Aorta (tissue), 5 donors: ENCODE measurements around the gene NLRP14. TPM values are rescaled to one million over a fixed set of nuclear protein-coding genes. Genes with fewer than 3 reads are reported as not detected.

Experiments
- ATAC-seq: fragments of 200-7000 bp; cut with Tn5 transposase; one replicate; pipeline ENCODE4 v1.9.1; 2022; ENCODE audit warnings: moderate library complexity; ENCODE audit not compliant: low FRiP score
- DNase-seq, 2 donors: peaks; one replicate each; pipeline ENCODE4 v3.0.0-alpha.2; 2020
- H3K27ac ChIP-seq, 2 donors: one replicate each; pipeline ENCODE4 v1.5.1; 2013; ENCODE audit warnings: low read length in 2 of 2, mild to moderate bottlenecking in 2 of 2, moderate library complexity in 2 of 2, control low read depth in 1 of 2, inconsistent platforms in 1 of 2, low read depth in 1 of 2
- H3K27me3 ChIP-seq, 2 donors: one replicate each; pipeline ENCODE4 v1.6.1; 2013; ENCODE audit warnings: control low read depth in 1 of 2, low read length in 1 of 2, mild to moderate bottlenecking in 1 of 2, moderate library complexity in 1 of 2; ENCODE audit not compliant: insufficient read depth in 2 of 2, control insufficient read depth in 1 of 2
- H3K36me3 ChIP-seq, 2 donors: one replicate each; pipeline ENCODE4 v1.6.1; 2013; ENCODE audit warnings: control low read depth in 1 of 2, low read length in 1 of 2, mild to moderate bottlenecking in 1 of 2; ENCODE audit not compliant: insufficient read depth in 2 of 2, control insufficient read depth in 1 of 2
- H3K4me1 ChIP-seq, 2 donors: one replicate each; pipeline ENCODE4 v1.6.1; 2013; ENCODE audit warnings: low read length in 2 of 2, control low read depth in 1 of 2, mild to moderate bottlenecking in 1 of 2, moderate library complexity in 1 of 2; ENCODE audit not compliant: insufficient read depth in 2 of 2, control insufficient read depth in 1 of 2
- H3K4me3 ChIP-seq, 2 donors: one replicate each; pipeline ENCODE4 v1.5.1; 2013; ENCODE audit warnings: low read length in 2 of 2, control low read depth in 1 of 2, mild to moderate bottlenecking in 1 of 2
- H3K9me3 ChIP-seq: one replicate; pipeline ENCODE4 v1.6.1; 2013; ENCODE audit warnings: mild to moderate bottlenecking, low read length; ENCODE audit not compliant: control insufficient read depth
- WGBS, 2 donors: extraction: QIAGEN DNeasy Blood & Tissue Kit; methylation state at CpG; one replicate each; pipeline ENCODE4 v1.1.7; 2013; 5-methylcytosine and 5-hydroxymethylcytosine counted together
- intact Hi-C, 2 donors: fragments of 100-400 bp; cut with DNase I; formaldehyde crosslinking; loops; one replicate each; pipeline versions ENCODE4 v1.14.2 to v1.15.0; 2022
- polyA plus RNA-seq, 2 donors: library from polyadenylated mRNA; stranded (reverse); fragments of 200-250 nt; gene quantifications; one replicate each; pipeline ENCODE4 v1.2.3, GENCODE V29; 2013
- total RNA-seq, 2 donors: library from RNA; stranded (reverse); fragmentation: NEBNext Ultra II Directional; extraction: Animal tissue kit (Norgen Biotek cat#: 25700); gene quantifications; one replicate each; pipeline ENCODE4 v1.2.1, GENCODE V29; 2021
- donor health status: healthy with polysubstance abuse.
- donor health status: Bipolar disorder and iron deficiency.
- donor health status: DM: no; HTN: no; CAD: no.
- donor health status: DM: no; HTN: no; CAD: no.
- donor health status: DM: yes; HTN: yes; CAD: no.

NLRP14 gene
- total and polyA plus RNA-seq, 4 donors, result 0.05 to 0.10 TPM; not detected in 2

GRCh38 chr11:7115780-7116179, 95.5 kb downstream of the NLRP14 start:
- Histone ChIP-seq H3K9me3 (no peaks in the 10 kb centered on the region), H3K27ac (no peak overlapping the region), H3K27me3 (peaks cover 0 to 1% of the 10 kb centered on the region in 2 donors), H3K4me3 (no peak overlapping the region), H3K4me1 (no peaks in the 10 kb centered on the region), H3K36me3 (no peaks in the 10 kb centered on the region)
- no peak for ATAC-seq
- no peak for DNase-seq
- WGBS, 2 donors, result 19 to 28% methylated on average over 1 of the region's 1 CpG
- intact Hi-C loops, result no loop called here

- intact Hi-C loops, result no loop called here
- Histone ChIP-seq H3K36me3 (no peaks in the 10 kb centered on the region), H3K27ac (no peak overlapping the region), H3K4me3 (no peak overlapping the region), H3K4me1 (no peaks in the 10 kb centered on the region), H3K27me3 (peaks cover 0 to 1% of the 10 kb centered on the region in 2 donors), H3K9me3 (no peaks in the 10 kb centered on the region)
- WGBS, 2 donors, result 91 to 92% methylated on average over 3 of the region's 3 CpGs
- no peak for ATAC-seq
- DNase-seq, result no peak
Measured at GRCh38 chr11:7116370-7116769, 96.1 kb downstream of the NLRP14 start.

Other genes with a start within 250 kb of the NLRP14 start
- under 1 TPM in 1 of 2 donors, not detected in 1; 0.10 TPM for gene OR2AG2, start 248.5 kb upstream of the NLRP14 start, total RNA-seq
- not detected for gene OR2AG2, start 248.5 kb upstream of the NLRP14 start, polyA plus RNA-seq
- not detected for gene OR2AG1, start 237.5 kb upstream of the NLRP14 start, total RNA-seq
- not detected for gene OR2AG1, start 237.5 kb upstream of the NLRP14 start, polyA plus RNA-seq
- under 1 TPM in 1 of 2 donors, not detected in 1; 0.26 TPM for gene OR6A2, start 220.8 kb upstream of the NLRP14 start, total RNA-seq
- gene OR6A2, start 220.8 kb upstream of the NLRP14 start, polyA plus RNA-seq, result not detected
- gene OR10A5, start 174.8 kb upstream of the NLRP14 start, total RNA-seq, result not detected
- gene OR10A5, start 174.8 kb upstream of the NLRP14 start, polyA plus RNA-seq, result not detected
- gene OR10A2, start 157.4 kb upstream of the NLRP14 start, total RNA-seq, result not detected
- gene OR10A2, start 157.4 kb upstream of the NLRP14 start, polyA plus RNA-seq, result under 1 TPM in 1 of 2 donors, not detected in 1; 0.13 TPM
- not detected for gene OR10A4, start 143.9 kb upstream of the NLRP14 start, total RNA-seq
- gene OR10A4, start 143.9 kb upstream of the NLRP14 start, polyA plus RNA-seq, result not detected
- not detected for gene OR2D2, start 128.0 kb upstream of the NLRP14 start, total RNA-seq
- gene OR2D2, start 128.0 kb upstream of the NLRP14 start, polyA plus RNA-seq, result not detected
- not detected for gene OR2D3, start 99.5 kb upstream of the NLRP14 start, total RNA-seq
- not detected for gene OR2D3, start 99.5 kb upstream of the NLRP14 start, polyA plus RNA-seq
- gene ZNF215, start 94.1 kb upstream of the NLRP14 start, total RNA-seq, result 1 to 10 TPM in 1 of 2 donors, under 1 TPM in 1; 0.93 to 2.0 TPM
- under 1 TPM in 1 of 2 donors, not detected in 1; 0.61 TPM for gene ZNF215, start 94.1 kb upstream of the NLRP14 start, polyA plus RNA-seq
- gene ZNF214, start 133 bp upstream of the NLRP14 start, total RNA-seq, result 1 to 10 TPM; 1.5 to 2.4 TPM
- 1 to 10 TPM in 1 of 2 donors, under 1 TPM in 1; 0.38 to 1.2 TPM for gene ZNF214, start 133 bp upstream of the NLRP14 start, polyA plus RNA-seq
- gene RBMXL2, start 68.5 kb downstream of the NLRP14 start, total RNA-seq, result not detected
- not detected for gene RBMXL2, start 68.5 kb downstream of the NLRP14 start, polyA plus RNA-seq
- under 1 TPM; 0.18 to 0.26 TPM for gene SYT9, start 231.4 kb downstream of the NLRP14 start, total RNA-seq
- under 1 TPM; 0.08 to 0.38 TPM for gene SYT9, start 231.4 kb downstream of the NLRP14 start, polyA plus RNA-seq